ENCODE measurements around the gene ZMYM1. TPM values are rescaled to one million over a fixed set of nuclear protein-coding genes. Genes with fewer than 3 reads are reported as not detected.

The ZMYM1 gene
- total RNA-seq, 1 experiment from 2014 or later: 39.1 TPM

DNA sequence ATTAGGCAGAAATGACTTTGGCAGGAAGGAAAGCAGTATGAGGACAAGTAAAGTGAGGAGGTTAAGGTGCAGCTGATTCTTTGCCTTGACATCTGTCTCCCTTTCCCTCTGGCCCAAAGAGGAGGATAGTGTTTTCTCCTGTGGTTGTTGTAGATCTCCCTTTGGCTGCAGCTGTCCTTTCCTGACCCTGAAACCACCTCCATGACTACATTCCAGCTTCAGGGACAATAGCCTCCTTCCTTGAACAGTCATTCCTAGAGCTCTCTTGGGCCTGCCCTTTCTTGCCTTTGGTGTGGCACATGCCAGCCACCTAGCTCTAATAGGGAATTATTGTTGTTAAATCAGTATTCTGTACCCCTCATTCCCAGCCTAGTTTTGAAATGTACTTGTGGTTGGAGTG is 6.2 kb downstream of the ZMYM1 start:
- POLR2A ChIA-PET: no interaction called here
- Histone ChIP-seq H3K27me3 (ENCODE audit: control insufficient read depth, insufficient read depth, low read length) (no peaks in the 10 kb centered on the region), H3K4me3 (ENCODE audit: low read depth in 2 of 2, low read length in 2 of 2) (no peak overlapping the region), H3K36me3 (ENCODE audit: control insufficient read depth, insufficient read depth, low read length) (no peaks in the 10 kb centered on the region), H3K4me1 (ENCODE audit: control insufficient read depth, insufficient read depth, low read length) (peaks cover 17% of the 10 kb centered on the region), H3K9me3 (ENCODE audit: control insufficient read depth, insufficient read depth, low read depth, low read length) (no peaks in the 10 kb centered on the region), H3K27ac (ENCODE audit: low read length) (no peak overlapping the region)
- in situ Hi-C loops (cut with HindIII; ENCODE audit: low pct_unique_long_range_greater_than_20kb, low sequenced_read_pairs) (no loop called here), intact Hi-C loops (cut with micrococcal nuclease; ENCODE audit: unreplicated experiment) (no loop called here)
- BruUV-seq (replicated peaks): no TSS peak
- no peak for DNase-seq (ENCODE audit: low read depth, low spot score)
- TF ChIP-seq POLR2AphosphoS5 (IDR thresholded peaks at IDR 0.05; ENCODE audit: low read depth, low read length): no peak
- TF ChIP-seq, protein P1, sequence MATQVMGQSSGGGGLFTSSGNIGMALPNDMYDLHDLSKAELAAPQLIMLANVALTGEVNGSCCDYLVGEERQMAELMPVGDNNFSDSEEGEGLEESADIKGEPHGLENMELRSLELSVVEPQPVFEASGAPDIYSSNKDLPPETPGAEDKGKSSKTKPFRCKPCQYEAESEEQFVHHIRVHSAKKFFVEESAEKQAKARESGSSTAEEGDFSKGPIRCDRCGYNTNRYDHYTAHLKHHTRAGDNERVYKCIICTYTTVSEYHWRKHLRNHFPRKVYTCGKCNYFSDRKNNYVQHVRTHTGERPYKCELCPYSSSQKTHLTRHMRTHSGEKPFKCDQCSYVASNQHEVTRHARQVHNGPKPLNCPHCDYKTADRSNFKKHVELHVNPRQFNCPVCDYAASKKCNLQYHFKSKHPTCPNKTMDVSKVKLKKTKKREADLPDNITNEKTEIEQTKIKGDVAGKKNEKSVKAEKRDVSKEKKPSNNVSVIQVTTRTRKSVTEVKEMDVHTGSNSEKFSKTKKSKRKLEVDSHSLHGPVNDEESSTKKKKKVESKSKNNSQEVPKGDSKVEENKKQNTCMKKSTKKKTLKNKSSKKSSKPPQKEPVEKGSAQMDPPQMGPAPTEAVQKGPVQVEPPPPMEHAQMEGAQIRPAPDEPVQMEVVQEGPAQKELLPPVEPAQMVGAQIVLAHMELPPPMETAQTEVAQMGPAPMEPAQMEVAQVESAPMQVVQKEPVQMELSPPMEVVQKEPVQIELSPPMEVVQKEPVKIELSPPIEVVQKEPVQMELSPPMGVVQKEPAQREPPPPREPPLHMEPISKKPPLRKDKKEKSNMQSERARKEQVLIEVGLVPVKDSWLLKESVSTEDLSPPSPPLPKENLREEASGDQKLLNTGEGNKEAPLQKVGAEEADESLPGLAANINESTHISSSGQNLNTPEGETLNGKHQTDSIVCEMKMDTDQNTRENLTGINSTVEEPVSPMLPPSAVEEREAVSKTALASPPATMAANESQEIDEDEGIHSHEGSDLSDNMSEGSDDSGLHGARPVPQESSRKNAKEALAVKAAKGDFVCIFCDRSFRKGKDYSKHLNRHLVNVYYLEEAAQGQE (IDR thresholded peaks at IDR 0.05; ENCODE audit: insufficient read depth in 1 of 2, low read depth in 2 of 2, low read length in 1 of 2): no peak
- TF ChIP-seq TCF7L2 (IDR thresholded peaks at IDR 0.05; ENCODE audit: low read depth, low read length): no peak
- TF ChIP-seq CTCF (IDR thresholded peaks at IDR 0.05): no peak
- no peak for TF ChIP-seq SIN3A (IDR thresholded peaks at IDR 0.05; ENCODE audit: borderline replicate concordance, insufficient read depth, low read depth, low read length)
- CTCF ChIA-PET: no interaction called here
- no peak for ATAC-seq

DNA sequence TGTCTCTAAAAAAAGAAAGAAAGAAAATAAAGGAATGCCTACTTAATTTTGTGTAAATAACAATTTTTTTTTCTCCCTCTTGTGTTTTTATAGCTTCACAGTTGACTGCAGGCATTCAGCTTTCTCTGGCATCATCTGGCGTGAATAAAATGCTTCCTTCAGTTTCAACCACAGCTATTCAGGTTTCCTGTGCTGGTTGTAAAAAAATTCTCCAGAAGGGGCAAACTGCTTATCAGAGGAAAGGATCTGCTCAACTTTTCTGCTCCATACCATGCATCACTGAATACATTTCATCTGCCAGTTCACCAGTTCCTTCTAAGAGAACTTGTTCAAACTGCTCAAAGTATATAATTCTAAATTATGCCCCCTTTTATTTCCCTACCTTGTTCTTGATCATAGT is 18.0 kb downstream of the ZMYM1 start:
- ChIA-PET POLR2A (no interaction called here), CTCF (no interaction called here)
- H3K36me3 ChIP-seq (ENCODE audit: control insufficient read depth, insufficient read depth, low read length): peaks cover 27% of the 10 kb centered on the region
- no peaks in the 10 kb centered on the region for H3K9me3 ChIP-seq (ENCODE audit: control insufficient read depth, insufficient read depth, low read depth, low read length)
- DNase-seq (ENCODE audit: low read depth, low spot score) (no peak), ATAC-seq (no peak)
- intact Hi-C loops (cut with micrococcal nuclease; ENCODE audit: unreplicated experiment) (no loop called here), in situ Hi-C loops (cut with HindIII; ENCODE audit: low pct_unique_long_range_greater_than_20kb, low sequenced_read_pairs) (no loop called here)
- no peak overlapping the region for H3K27ac ChIP-seq (ENCODE audit: low read length)
- BruUV-seq (replicated peaks): no TSS peak
- TF ChIP-seq SIN3A (IDR thresholded peaks at IDR 0.05; ENCODE audit: borderline replicate concordance, insufficient read depth, low read depth, low read length): no peak
- no peak for TF ChIP-seq TCF7L2 (IDR thresholded peaks at IDR 0.05; ENCODE audit: low read depth, low read length)
- no peak for TF ChIP-seq POLR2AphosphoS5 (IDR thresholded peaks at IDR 0.05; ENCODE audit: low read depth, low read length)
- no peak for TF ChIP-seq CTCF (IDR thresholded peaks at IDR 0.05)
- TF ChIP-seq, protein P1 (IDR thresholded peaks at IDR 0.05; ENCODE audit: insufficient read depth in 1 of 2, low read depth in 2 of 2, low read length in 1 of 2): no peak
- H3K4me1 ChIP-seq (ENCODE audit: control insufficient read depth, insufficient read depth, low read length): no peaks in the 10 kb centered on the region
- no peak overlapping the region for H3K4me3 ChIP-seq (ENCODE audit: low read depth in 2 of 2, low read length in 2 of 2)
- no peaks in the 10 kb centered on the region for H3K27me3 ChIP-seq (ENCODE audit: control insufficient read depth, insufficient read depth, low read length)

All from Panc1 (cell line).